HG02678 (cell line): ENCODE results near the gene GALNT2.

ENCODE experiments used
- ATAC-seq: cut with Tn5 transposase; IDR thresholded peaks from one replicate; pipeline ENCODE4 v1.9.1; 2021; ENCODE audit warnings: mild to moderate bottlenecking, moderate library complexity; ENCODE audit not compliant: unreplicated experiment

GALNT2 gene

GRCh38 chr1:230156536-230156935 lies 89.5 kb downstream of the GALNT2 start:
- no peak for ATAC-seq

GRCh38 chr1:230157420-230158390 lies 90.7 kb downstream of the GALNT2 start:
- ATAC-seq, result no peak

- ATAC-seq, result no peak
These were observed 91.6 kb downstream of the GALNT2 start for GRCh38 chr1:230158415-230159291.

- ATAC-seq, result no peak
These were observed 92.5 kb downstream of the GALNT2 start for GRCh38 chr1:230159580-230159979.

- no peak for ATAC-seq
These were observed 94.1 kb downstream of the GALNT2 start for GRCh38 chr1:230160957-230161771.

GRCh38 chr1:230163205-230163604 lies 96.2 kb downstream of the GALNT2 start:
- ATAC-seq, result no peak

GRCh38 chr1:230163719-230164118 lies 96.7 kb downstream of the GALNT2 start:
- ATAC-seq, result no peak

- no peak for ATAC-seq
These were observed 98.5 kb downstream of the GALNT2 start for GRCh38 chr1:230165536-230165935.

GRCh38 chr1:230166366-230167132 lies 99.5 kb downstream of the GALNT2 start:
- no peak for ATAC-seq

- ATAC-seq, result no peak
These were observed 100.4 kb downstream of the GALNT2 start for GRCh38 chr1:230167419-230167852.

GRCh38 chr1:230169454-230170152 lies 102.6 kb downstream of the GALNT2 start:
- ATAC-seq, result peak; percentile 53

- peak; percentile 49 for ATAC-seq
These were observed 103.1 kb downstream of the GALNT2 start for GRCh38 chr1:230170153-230170547.

- ATAC-seq, result peak; percentile 10
These were observed 103.6 kb downstream of the GALNT2 start for GRCh38 chr1:230170622-230171021.

GRCh38 chr1:230171356-230172015 lies 104.4 kb downstream of the GALNT2 start:
- ATAC-seq, result no peak

- ATAC-seq, result no peak
These were observed 105.0 kb downstream of the GALNT2 start for GRCh38 chr1:230172016-230172537.

- ATAC-seq, result no peak
These were observed 106.3 kb downstream of the GALNT2 start for GRCh38 chr1:230173187-230173975.

GRCh38 chr1:230174041-230174440 lies 107.0 kb downstream of the GALNT2 start:
- no peak for ATAC-seq
